Left hindlimb (tissue), 1 donor: ENCODE results near the gene SHISA2.
A peak's percentile ranks its signal among the peaks of the same experiment; 100 is the strongest.

Source experiments
- DNase-seq: peaks from one replicate; pipeline ENCODE4 v3.0.0-alpha.2; 2018

The SHISA2 gene

DNA sequence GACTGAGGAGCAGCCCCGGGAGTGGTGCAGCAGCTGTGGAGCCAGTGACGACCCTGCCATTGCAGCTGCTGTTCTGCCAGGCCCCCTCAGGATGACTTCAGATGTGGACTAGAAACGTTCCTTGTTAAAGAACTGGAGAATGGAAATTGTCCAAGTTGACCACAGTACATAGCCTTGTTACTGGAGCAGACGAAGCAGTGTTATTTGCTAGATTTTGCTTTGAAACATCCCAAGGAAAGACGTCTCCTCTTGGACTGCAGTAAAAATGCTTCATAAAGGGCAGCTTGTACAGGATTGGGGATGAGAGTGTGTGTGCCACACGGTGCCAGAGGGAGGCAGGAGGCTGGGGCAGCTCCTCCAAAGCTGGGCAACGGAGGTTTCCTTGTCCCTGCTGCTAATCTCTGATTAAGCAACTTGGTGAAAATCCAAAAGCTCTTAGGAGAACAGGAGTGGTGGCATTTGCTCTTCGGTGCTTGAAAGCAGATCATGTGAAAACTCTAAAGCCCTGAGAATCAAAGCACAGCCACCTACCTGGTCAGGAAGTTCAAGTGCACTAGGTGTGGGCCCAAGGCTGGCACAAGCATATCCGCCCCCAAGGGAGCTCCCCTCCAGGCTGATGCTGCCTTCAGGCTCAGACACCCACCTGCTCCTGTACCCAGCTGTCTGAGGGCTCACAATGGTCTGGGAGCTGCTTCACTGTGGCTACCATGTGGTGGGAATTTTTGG lies 34.5 kb downstream of the SHISA2 start:
- DNase-seq, result no peak

DNA sequence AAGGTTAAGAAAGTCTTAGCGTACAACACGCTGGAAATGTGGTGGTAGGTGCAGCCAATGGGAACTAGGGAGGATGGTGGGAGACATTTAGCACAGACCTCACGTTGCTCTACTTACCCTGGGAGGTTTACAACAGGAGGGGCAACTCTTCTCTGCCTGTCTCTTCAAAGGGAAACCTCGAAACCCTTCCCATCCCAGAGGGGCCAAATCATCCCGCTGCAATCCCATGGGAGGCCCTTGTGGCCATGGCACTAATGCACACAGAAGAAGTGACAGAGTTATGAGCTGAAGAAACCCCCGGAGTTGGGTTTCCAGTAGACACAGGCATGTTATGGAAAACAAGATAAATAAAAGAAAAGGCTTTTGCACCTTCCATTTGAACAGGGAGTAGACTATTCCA lies 35.6 kb downstream of the SHISA2 start:
- no peak for DNase-seq

GRCh38 chr13:26015271-26016125 lies 36.3 kb downstream of the SHISA2 start:
- peak; percentile 77 for DNase-seq

DNA sequence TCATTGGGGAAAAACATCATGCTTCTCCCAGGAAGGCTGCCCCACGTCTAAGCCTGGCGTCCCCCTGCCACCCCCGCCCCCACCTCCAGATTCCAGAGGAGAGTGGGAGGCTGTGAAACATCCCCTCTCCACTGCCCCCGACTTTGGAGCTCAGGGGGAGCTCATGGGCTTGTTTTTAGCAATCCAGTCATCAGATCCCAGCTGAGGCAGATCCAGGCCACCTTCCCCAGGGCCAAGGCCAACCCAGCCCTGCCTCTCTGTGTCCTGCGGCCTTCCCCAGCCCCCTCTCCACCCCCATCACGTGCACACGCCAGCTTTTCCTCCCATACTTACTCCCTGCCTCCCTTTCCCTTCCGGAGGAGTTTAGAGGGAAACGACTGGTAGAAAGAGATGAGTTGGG lies 38.8 kb downstream of the SHISA2 start:
- DNase-seq, result no peak

GRCh38 chr13:26011996-26012821 lies 39.6 kb downstream of the SHISA2 start:
- DNase-seq, result no peak

DNA sequence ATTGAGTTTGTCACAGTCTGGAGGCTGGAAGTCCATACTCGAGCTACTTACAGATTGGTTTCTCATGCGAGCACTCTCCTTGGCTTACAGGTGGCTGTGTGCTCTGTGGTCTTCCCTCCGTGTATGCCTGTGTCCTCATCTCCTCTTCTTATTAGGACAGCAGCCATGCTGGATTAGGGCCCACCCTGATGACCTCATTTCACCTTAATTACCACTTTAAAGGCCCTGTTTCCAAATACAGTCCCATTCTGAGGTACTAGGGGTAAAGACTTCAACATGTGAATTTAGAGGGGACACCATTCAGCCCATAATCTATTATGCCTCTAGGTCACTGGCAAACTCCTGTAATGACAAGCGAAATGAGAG lies 40.6 kb downstream of the SHISA2 start:
- no peak for DNase-seq

DNA sequence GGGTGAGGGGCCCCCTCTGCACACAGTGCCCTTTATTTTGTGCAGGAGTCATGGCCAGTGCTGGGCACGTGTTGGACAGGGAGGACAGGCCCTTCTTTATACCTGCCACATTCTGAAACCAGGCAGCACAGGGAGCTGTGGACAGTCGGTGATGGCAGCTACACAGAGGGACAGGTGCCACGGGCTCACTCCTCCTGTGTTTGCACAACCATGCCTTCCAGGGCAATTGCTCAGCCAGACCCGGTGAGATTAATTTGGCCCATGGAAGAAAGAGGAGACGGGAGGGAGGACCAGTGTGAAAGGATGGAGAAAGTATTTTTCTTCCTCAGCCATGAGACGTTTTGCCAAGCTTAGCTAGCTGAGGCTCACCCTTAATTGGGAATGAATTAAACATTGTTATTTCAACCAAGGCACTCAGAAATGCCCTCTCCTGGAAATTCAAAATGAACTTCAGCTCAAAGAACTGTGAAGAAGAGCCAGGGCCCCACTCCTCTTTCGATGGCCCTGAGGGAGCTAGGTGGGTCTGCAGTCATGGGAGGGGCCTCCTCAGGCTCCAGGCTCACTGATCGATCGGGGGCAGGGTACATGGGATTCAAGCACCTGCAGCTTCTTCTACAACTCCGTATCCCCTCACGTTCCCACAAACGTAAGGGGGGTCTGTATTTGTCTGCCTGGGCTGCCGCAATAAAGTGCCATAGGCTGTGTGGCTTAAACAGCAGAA lies 41.2 kb downstream of the SHISA2 start:
- DNase-seq, result no peak

- DNase-seq, result no peak
Observed at GRCh38 chr13:26007261-26008125, 44.3 kb downstream of the SHISA2 start.
